DMS 273 treated with DMSO at 0.1 percent for 48 hours (cell line): ENCODE measurements around the gene ANGPTL4.
"Not testable (repeated sequence)": the region's sequence is repeated elsewhere in the genome, so short reads cannot be mapped to it uniquely, and the experiment has no call there.

Experiments used
- DNase-seq: peaks from one replicate; lab custom pipeline; 2025; lab: John Stamatoyannopoulos, UW

Gene ANGPTL4, protein sequence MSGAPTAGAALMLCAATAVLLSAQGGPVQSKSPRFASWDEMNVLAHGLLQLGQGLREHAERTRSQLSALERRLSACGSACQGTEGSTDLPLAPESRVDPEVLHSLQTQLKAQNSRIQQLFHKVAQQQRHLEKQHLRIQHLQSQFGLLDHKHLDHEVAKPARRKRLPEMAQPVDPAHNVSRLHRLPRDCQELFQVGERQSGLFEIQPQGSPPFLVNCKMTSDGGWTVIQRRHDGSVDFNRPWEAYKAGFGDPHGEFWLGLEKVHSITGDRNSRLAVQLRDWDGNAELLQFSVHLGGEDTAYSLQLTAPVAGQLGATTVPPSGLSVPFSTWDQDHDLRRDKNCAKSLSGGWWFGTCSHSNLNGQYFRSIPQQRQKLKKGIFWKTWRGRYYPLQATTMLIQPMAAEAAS

GRCh38 chr19:8363803-8364771 lies at the start of gene ANGPTL4:
TSS of gene ANGPTL4 (plus strand) at chr19:8364155. CDS start at chr19:8364322, 167 bp downstream.
- no peak for DNase-seq

GRCh38 chr19:8314981-8315640 lies 48.8 kb upstream of the ANGPTL4 start:
- DNase-seq = not testable (repeated sequence)

- DNase-seq = no peak
These were observed 47.4 kb upstream of the ANGPTL4 start for GRCh38 chr19:8316351-8317125.

DNA sequence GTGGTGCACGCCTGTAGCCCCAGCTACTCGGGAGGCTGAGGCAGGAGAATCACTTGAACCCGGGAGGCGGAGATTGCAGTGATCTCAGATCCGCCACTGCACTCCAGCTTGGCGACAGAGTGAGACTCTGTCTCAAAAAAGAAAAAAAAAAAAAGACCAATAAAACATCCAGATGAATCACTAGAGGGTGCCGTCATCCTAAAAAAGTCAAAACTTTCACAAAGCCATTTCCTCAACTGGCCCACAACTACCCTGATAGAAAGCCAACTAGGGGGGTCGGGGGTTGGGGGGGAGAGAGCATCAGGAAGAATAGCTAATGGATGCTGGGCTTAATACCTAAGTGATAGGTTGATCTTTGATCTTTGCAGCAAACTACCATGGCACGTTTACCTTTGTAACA lies 45.1 kb upstream of the ANGPTL4 start:
- DNase-seq = not testable (repeated sequence)

GRCh38 chr19:8319807-8320520 lies 44.0 kb upstream of the ANGPTL4 start:
- no peak for DNase-seq

- DNase-seq = no peak
These were observed 43.3 kb upstream of the ANGPTL4 start for GRCh38 chr19:8320564-8321066.

DNA sequence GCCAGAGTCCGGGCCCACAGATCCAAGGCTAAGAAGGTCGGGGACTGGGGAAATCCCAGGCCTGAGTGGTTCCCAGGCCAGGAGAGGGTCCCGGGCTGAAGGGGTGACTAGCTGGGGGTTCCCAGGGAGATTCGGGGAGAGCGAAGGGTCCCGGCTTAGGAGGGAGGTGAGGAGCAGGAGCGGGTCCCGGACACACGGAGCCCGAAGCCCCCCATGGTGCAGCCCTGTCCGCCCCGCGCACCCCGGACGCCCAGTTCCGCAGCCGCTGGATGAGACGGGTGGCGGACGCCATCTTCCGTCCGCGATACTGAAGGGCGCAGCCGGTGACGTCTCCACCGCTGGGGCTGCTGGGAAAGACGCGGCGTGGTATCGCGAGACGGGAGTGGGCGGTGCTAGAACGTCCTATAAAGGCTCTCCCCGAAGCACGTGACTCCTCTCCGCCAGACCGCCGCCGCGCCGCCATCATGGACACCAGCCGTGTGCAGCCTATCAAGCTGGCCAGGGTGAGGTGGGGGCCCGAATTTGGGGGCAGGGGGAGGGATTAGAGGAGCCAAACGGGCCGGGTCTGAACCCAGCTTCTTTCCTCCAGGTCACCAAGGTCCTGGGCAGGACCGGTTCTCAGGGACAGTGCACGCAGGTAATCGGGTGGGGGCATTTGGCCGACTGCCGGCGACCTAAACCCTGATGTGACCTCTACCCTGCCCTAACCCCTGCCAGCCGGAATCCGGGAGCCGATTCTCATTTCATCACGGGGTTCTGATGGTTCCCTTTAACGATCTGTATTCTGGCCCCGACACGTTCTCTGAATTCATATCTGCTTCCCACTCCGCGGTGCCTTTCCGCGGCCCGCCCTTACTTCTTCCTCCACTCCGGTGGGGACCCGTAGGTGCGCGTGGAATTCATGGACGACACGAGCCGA lies 42.6 kb upstream of the ANGPTL4 start, which contains the start of the genes NDUFA7 and RPS28:
Gene NDUFA7, minus strand, starts transcription at position 309 of the 919 bp plus-strand sequence. Its CDS starts 17 bp downstream, at position 292.
Gene RPS28, plus strand, starts transcription at position 430 of the 919 bp plus-strand sequence. Its CDS starts 35 bp downstream, at position 465.
- peak; percentile 87 for DNase-seq

- DNase-seq = no peak
These were observed 41.8 kb upstream of the ANGPTL4 start for GRCh38 chr19:8321986-8322637.

DNA sequence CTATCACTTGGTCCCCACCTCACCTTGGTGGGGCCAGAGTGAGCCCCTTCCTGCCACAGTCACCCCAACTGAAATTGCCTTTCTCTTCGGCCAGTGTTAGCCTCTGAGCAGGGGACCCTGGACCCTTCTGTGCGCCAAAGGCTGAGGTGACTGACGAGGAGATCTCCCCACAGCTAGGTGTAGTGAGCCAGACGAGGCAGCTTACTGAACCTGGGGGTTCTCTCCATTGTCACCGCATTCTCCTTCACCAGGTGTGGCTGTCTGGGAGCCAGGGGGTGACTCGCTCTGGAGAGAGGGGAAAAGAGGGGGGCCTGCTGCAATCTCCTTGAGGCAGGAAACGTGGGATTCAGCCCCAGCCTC lies 41.3 kb upstream of the ANGPTL4 start:
- no peak for DNase-seq

DNA sequence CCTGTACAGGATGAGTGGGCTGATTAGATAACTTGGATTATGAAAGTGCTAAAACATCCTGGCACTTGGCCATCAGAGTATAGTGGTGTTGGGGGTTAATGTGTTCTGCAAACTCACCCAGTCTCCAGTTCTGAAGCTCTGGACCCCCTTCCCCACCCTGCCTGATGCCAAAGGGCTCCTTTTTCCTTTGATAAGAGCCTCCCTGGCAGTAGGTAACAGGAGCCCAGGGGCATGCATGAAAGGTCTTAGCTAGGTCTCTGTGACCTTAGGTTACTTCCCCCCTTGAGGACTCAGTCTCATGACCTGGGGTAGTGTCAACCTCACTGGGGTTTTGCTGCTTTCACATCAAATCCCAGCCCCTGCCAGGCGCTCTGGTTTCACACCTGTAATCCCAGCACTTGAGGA lies 40.2 kb upstream of the ANGPTL4 start:
- DNase-seq = no peak

DNA sequence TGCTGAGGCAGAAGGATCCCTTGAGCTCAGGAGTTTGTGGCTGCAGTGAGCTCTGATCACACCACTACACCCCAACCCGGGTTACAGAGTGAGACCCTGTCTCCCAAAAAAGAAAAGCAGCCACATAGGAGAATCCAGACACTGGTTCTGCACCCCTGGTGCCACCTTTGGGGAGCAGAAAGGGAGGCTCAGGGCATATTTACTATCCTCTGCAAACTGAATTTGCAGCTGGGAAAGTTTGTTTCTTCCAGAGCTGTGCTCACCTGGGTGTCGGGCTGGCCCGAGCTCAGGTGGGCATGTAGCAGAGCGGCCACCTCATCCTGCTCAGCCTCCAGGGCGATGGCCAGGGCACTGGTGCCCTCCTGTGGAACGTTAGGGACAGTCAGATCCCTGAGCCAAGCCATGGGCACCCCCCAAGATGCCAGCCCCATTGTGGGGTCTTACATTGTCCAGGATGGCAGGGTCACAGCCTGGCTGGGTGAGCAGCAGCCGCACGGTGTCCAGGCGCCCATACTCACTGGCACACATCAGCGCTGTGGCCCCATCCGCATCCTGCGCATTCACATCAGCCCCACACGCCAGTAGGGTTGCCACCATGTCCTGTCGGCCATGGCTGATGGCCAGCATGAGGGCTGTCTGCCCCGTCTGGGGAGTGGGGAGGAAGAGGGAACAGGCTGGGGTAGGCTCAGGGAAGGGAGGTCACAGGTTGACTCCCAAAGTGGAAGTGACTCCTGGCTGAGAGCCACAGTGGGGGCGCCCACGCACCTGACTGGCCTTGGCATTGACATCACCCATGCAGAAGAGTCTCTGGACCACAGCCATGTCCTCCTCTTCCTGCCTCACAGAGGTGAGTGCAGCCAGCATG lies 39.5 kb upstream of the ANGPTL4 start:
- DNase-seq = no peak

- DNase-seq = no peak
These were observed 38.5 kb upstream of the ANGPTL4 start for GRCh38 chr19:8325454-8325853.

GRCh38 chr19:8329996-8330395 lies 34.0 kb upstream of the ANGPTL4 start:
- no peak for DNase-seq

DNA sequence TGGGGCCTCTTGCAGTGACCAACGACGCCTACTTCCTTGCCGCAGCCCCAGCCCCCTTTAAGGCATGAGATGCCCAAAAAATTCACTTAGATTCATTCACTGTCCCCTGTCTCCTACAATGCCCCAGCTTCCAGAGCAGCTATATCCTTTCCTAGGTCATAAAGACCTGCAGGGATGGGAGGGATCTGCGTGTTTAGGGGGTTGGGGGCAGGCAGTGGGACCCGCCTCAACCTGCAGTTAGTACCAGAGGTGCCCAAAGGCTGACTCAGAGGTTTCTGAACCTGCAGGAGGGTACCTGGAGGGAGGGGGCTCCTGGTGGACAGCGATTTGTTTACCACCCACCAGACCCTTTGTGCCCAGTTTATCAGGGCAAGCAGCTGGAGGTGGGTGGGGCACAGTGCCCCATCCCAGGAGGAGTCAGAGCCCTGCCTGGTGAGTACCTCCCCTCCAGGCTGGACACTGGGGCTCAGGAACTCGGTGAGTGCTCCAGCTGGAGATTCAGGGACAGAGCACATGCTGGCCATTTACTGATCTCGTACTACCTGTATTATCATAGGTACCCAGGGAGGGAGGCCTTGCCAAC lies 32.6 kb upstream of the ANGPTL4 start:
- no peak for DNase-seq

DNA sequence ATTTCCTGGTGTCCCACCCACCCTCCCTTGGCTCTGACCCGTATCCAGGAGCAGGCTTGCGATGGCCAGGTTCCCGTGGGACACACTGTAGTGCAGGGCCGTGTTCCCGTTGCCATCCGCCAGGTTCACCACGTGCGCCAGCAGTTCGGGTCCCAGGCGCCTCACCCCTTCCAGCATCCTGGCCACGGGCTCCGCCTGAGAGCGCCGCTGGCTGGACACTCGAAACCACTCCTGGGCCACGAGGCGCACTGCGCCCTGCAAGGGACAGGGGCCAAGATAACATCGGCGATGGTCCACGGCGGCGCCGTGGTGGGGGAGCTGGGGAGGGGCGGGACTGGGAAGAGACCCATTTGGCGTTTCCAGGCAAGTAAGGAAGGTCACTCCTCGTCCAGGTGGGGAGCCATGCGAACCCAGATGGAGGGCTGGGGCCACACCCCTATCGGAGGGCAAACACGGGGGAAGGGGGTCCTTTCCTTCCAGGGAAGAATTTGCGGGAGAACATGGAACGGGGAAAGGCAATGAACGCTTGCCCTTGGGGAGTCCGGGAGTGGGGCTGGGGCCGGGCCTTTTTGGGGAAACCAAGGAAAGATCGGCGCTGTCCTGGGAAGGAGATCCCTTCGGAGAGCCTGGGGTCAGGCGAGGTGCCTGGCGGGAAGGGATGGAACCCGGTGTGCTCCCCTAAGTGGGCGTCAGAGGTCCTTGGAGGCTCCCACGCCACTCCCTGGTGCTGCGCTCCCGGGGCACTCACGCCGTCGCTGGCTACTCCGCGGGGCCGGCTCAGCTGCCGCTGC lies 30.8 kb upstream of the ANGPTL4 start:
- no peak for DNase-seq

GRCh38 chr19:8333767-8334457 lies 30.0 kb upstream of the ANGPTL4 start:
- no peak for DNase-seq
